NCI-H146 treated with DMSO at 0.1 percent for 48 hours (cell line): Measurements from ENCODE around the gene PDCD6IP.
"Not testable (repeated sequence)": the region's sequence is repeated elsewhere in the genome, so short reads cannot be mapped to it uniquely, and the experiment has no call there.

Experiments
- DNase-seq: peaks from one replicate; lab custom pipeline; 2025; ENCODE audit not compliant: unreplicated experiment; lab: John Stamatoyannopoulos, UW

Gene PDCD6IP

GRCh38 chr3:33792167-33792892, 6.1 kb upstream of the PDCD6IP start:
- DNase-seq = no peak

- DNase-seq = no peak
These were observed 3.3 kb upstream of the PDCD6IP start for GRCh38 chr3:33795131-33795530.

GRCh38 chr3:33795856-33796536, 2.4 kb upstream of the PDCD6IP start:
- DNase-seq = no peak

- DNase-seq = no peak
These were observed 365 bp upstream of the PDCD6IP start for GRCh38 chr3:33798113-33798417.

GRCh38 chr3:33799202-33799551, 747 bp downstream of the PDCD6IP start:
- no peak for DNase-seq

GRCh38 chr3:33803252-33803651, 4.8 kb downstream of the PDCD6IP start:
- DNase-seq = no peak

GRCh38 chr3:33803894-33804526, 5.6 kb downstream of the PDCD6IP start:
- no peak for DNase-seq

- no peak for DNase-seq
These were observed 8.8 kb downstream of the PDCD6IP start for GRCh38 chr3:33807191-33807590.

- no peak for DNase-seq
These were observed 10.1 kb downstream of the PDCD6IP start for GRCh38 chr3:33808559-33808958.

GRCh38 chr3:33810545-33810944, 12.1 kb downstream of the PDCD6IP start:
- DNase-seq = no peak

GRCh38 chr3:33821989-33822388, 23.6 kb downstream of the PDCD6IP start:
- no peak for DNase-seq

- no peak for DNase-seq
These were observed 25.4 kb downstream of the PDCD6IP start for GRCh38 chr3:33823821-33824220.

- DNase-seq = no peak
These were observed 26.7 kb downstream of the PDCD6IP start for GRCh38 chr3:33825111-33825510.

GRCh38 chr3:33826206-33826605, 27.8 kb downstream of the PDCD6IP start:
- DNase-seq = no peak

GRCh38 chr3:33826688-33827087, 28.3 kb downstream of the PDCD6IP start:
- no peak for DNase-seq

- DNase-seq = no peak
These were observed 31.3 kb downstream of the PDCD6IP start for GRCh38 chr3:33829720-33830119.

GRCh38 chr3:33831053-33831452, 32.6 kb downstream of the PDCD6IP start:
- no peak for DNase-seq

GRCh38 chr3:33833408-33834095, 35.1 kb downstream of the PDCD6IP start:
- DNase-seq = no peak

- DNase-seq = no peak
These were observed 35.6 kb downstream of the PDCD6IP start for GRCh38 chr3:33834096-33834453.

- DNase-seq = not testable (repeated sequence)
These were observed 38.8 kb downstream of the PDCD6IP start for GRCh38 chr3:33837182-33837581.

GRCh38 chr3:33839283-33839682, 40.9 kb downstream of the PDCD6IP start:
- DNase-seq = no peak

- DNase-seq = no peak
These were observed 41.7 kb downstream of the PDCD6IP start for GRCh38 chr3:33840179-33840578.
